Endothelial cell of umbilical vein (primary cell): ENCODE results near the gene USP34. TPM values are rescaled to one million over a fixed set of nuclear protein-coding genes. Genes with fewer than 3 reads are reported as not detected.

Experiments used
- BruUV-seq: library from RNA; stranded (reverse); fragments of 400-500 nt; replicated peaks from 2 replicates; lab custom pipeline; 2021; lab: Mats Ljungman, UMichigan
- CTCF ChIA-PET: fragments of 300-600, 350-600 bp; sonication (Branson Sonifier 250); formaldehyde crosslinking; loops from one replicate; lab custom pipeline; 2021; ENCODE audit warnings: antibody characterized with exemption, inconsistent platforms; lab: Charles Lee
- POLR2A ChIA-PET: fragments of 300-600, 350-600 bp; sonication (Branson Sonifier 250); formaldehyde crosslinking; loops from one replicate; lab custom pipeline; 2021; ENCODE audit warnings: antibody characterized with exemption, inconsistent platforms; lab: Charles Lee
- DNase-seq: peaks from one replicate; pipeline ENCODE4 v3.0.0-alpha.2; 2011; ENCODE audit warnings: low read depth, low spot score
- FAIRE-seq: peaks from 2 replicates; lab custom pipeline; 2011; peaks lifted over from hg19 to GRCh38; lab: Jason Lieb, UNC
- H2AFZ ChIP-seq: 2 replicates; pipeline ENCODE4 v1.6.0; 2012; ENCODE audit warnings: low read depth, low read length, control low read depth, inconsistent platforms
- H3K27ac ChIP-seq: 2 replicates; pipeline ENCODE4 v1.5.1; 2011; ENCODE audit warnings: low read depth, mild to moderate bottlenecking, control low read depth, low read length, moderate library complexity; ENCODE audit not compliant: insufficient read depth
- H3K27me3 ChIP-seq, 2 experiments: 2 replicates each; pipeline versions ENCODE4 v1.6.0 to v1.6.1; 2011; ENCODE audit warnings: low read length in 2 of 2, mixed read lengths in 1 of 2; ENCODE audit not compliant: control insufficient read depth in 2 of 2, insufficient read depth in 2 of 2
- H3K36me3 ChIP-seq, 2 experiments: 2 replicates in 1 of 2; 3 replicates in 1 of 2; pipeline ENCODE4 v1.5.1; 2011; ENCODE audit warnings: low read length in 2 of 2, mild to moderate bottlenecking in 1 of 2, moderate library complexity in 1 of 2; ENCODE audit not compliant: control insufficient read depth in 2 of 2, insufficient read depth in 2 of 2; ENCODE audit errors: extremely low read depth in 1 of 2
- H3K4me1 ChIP-seq: 3 replicates; pipeline ENCODE4 v1.5.1; 2011; ENCODE audit warnings: mild to moderate bottlenecking, low read length; ENCODE audit not compliant: control insufficient read depth, insufficient read depth; ENCODE audit errors: extremely low read depth
- H3K4me2 ChIP-seq: 2 replicates; pipeline ENCODE4 v1.6.1; 2011; ENCODE audit warnings: low read length, control low read depth, mixed read lengths; ENCODE audit not compliant: insufficient read depth
- H3K4me3 ChIP-seq, 3 experiments: fragments of 200-600 bp in 1 of 3; sonication (generic), shearing (Covaris generic) in 1 of 3; replicated peaks in 1 of 3; 2 replicates each; pipeline ENCODE4 v1.5.1; 2011 to 2016; ENCODE audit warnings: control low read depth in 3 of 3, low read length in 3 of 3, mild to moderate bottlenecking in 2 of 3, inconsistent platforms in 1 of 3, low read depth in 1 of 3, moderate library complexity in 1 of 3; ENCODE audit not compliant: insufficient read depth in 1 of 3
- H3K79me2 ChIP-seq: 2 replicates; pipeline ENCODE4 v1.6.0; 2012; ENCODE audit warnings: low read length, inconsistent platforms; ENCODE audit not compliant: control insufficient read depth, insufficient read depth
- H3K9ac ChIP-seq: replicated peaks from 2 replicates; pipeline ENCODE3; 2011; ENCODE audit warnings: low read length, control low read depth; ENCODE audit not compliant: insufficient read depth; ENCODE audit errors: extremely low read depth
- H3K9me1 ChIP-seq: replicated peaks from 3 replicates; pipeline ENCODE4 v1.6.0; 2011; ENCODE audit warnings: mild to moderate bottlenecking, low read length; ENCODE audit not compliant: control insufficient read depth, insufficient read depth; ENCODE audit errors: extremely low read depth
- H3K9me3 ChIP-seq: replicated peaks from 2 replicates; pipeline ENCODE4 v1.5.1; 2012; ENCODE audit warnings: low read length, inconsistent platforms; ENCODE audit not compliant: control insufficient read depth, insufficient read depth
- H4K20me1 ChIP-seq: replicated peaks from 2 replicates; pipeline ENCODE3; 2011; ENCODE audit warnings: mild to moderate bottlenecking, low read length; ENCODE audit not compliant: control insufficient read depth, insufficient read depth; ENCODE audit errors: extremely low read depth
- EZH2 ChIP-seq: IDR thresholded peaks from 2 replicates; pipeline ENCODE4 v1.6.1; 2012; ENCODE audit warnings: borderline replicate concordance, low read depth, mild to moderate bottlenecking, moderate library complexity, low read length, inconsistent platforms; ENCODE audit not compliant: severe bottlenecking
- FOS ChIP-seq: IDR thresholded peaks from 2 replicates; pipeline ENCODE4 v1.6.1; 2011; ENCODE audit warnings: mild to moderate bottlenecking, low read length, moderate library complexity, borderline replicate concordance; ENCODE audit not compliant: insufficient read depth
- GATA2 ChIP-seq: IDR thresholded peaks from 2 replicates; pipeline ENCODE4 v1.7.0; 2011; ENCODE audit warnings: low read depth, mild to moderate bottlenecking, moderate library complexity, mixed read lengths, low read length; ENCODE audit not compliant: insufficient read length, insufficient read depth
- JUN ChIP-seq: IDR thresholded peaks from 2 replicates; pipeline ENCODE4 v1.6.1; 2011; ENCODE audit warnings: borderline replicate concordance, low read depth; ENCODE audit not compliant: insufficient read length, insufficient read depth
- MAX ChIP-seq: IDR thresholded peaks from 2 replicates; pipeline ENCODE4 v1.6.1; 2011; ENCODE audit not compliant: insufficient read depth, insufficient read length
- MYC ChIP-seq: IDR thresholded peaks from one replicate; pipeline ENCODE4 v1.6.1; 2011; ENCODE audit warnings: mild to moderate bottlenecking, low read depth, low read length
- POLR2A ChIP-seq: IDR thresholded peaks from 2 replicates; pipeline ENCODE4 v1.6.1; 2012; ENCODE audit warnings: low read depth, mild to moderate bottlenecking, control low read depth, low read length
- POLR2AphosphoS5 ChIP-seq: IDR thresholded peaks from 2 replicates; pipeline ENCODE4 v1.6.1; 2012; ENCODE audit warnings: low read depth, mild to moderate bottlenecking, control low read depth, low read length, moderate library complexity; ENCODE audit not compliant: insufficient read depth
- dilution Hi-C: fragments of 300-500 bp; cut with MboI; formaldehyde crosslinking; loops from one replicate; pipeline ENCODE4 v1.15.0; 2019; ENCODE audit warnings: low sequenced_read_pairs; ENCODE audit not compliant: extremely low pct_ligation_motif_present
- intact Hi-C: fragments of 100-400 bp; cut with micrococcal nuclease; formaldehyde crosslinking; loops from one replicate; pipeline ENCODE4 v1.10.0; 2022
- polyA plus RNA-seq, 4 experiments: library from polyadenylated mRNA; depleted of rRNA in 3 of 4; stranded (reverse) in 3 of 4; unstranded in 1 of 4; fragments of >200 nt; gene quantifications; 2 replicates each; pipeline versions ENCODE4 v1.2.1 to v1.2.3, GENCODE V29; 2011 to 2012; ENCODE audit warnings: missing spikeins in 1 of 4
- total RNA-seq: library from RNA; stranded (reverse); gene quantifications from 2 replicates; pipeline ENCODE4 v1.2.3, GENCODE V29; 2021
- TF ChIP-seq, protein P1 (sequence below), 2 donors: IDR thresholded peaks; 1 replicate in 1 of 2; 2 replicates in 1 of 2; pipeline ENCODE4 v1.5.1; 2011; ENCODE audit warnings: low read length in 2 of 2, mild to moderate bottlenecking in 2 of 2, moderate library complexity in 2 of 2, control low read depth in 1 of 2, inconsistent platforms in 1 of 2, low read depth in 1 of 2; ENCODE audit not compliant: insufficient read depth in 1 of 2; ENCODE audit errors: extremely low read depth in 1 of 2

USP34 gene
- total and polyA plus RNA-seq, 2 donors (not counting 3 experiments of a cell fraction or from before 2014, with no cell fraction given) = 46.3 to 96.9 TPM

GRCh38 chr2:61353909-61354308, 117.0 kb downstream of the USP34 start:
- Histone ChIP-seq H3K36me3 (peaks cover 0 to 1% of the 10 kb centered on the region in 2 experiments), H3K4me3 (no peak overlapping the region), H3K9me1 (no peaks in the 10 kb centered on the region), H3K9ac (no peak overlapping the region), H3K79me2 (peaks cover 28% of the 10 kb centered on the region), H3K27ac (no peak overlapping the region), H2AFZ (no peak overlapping the region), H3K9me3 (no peaks in the 10 kb centered on the region), H4K20me1 (no peaks in the 10 kb centered on the region), H3K4me1 (no peaks in the 10 kb centered on the region), H3K4me2 (no peak overlapping the region), H3K27me3 (no peaks in the 10 kb centered on the region)
- ChIA-PET CTCF (interaction anchor here (1.3 kb wide), 1 partner anchor 181 kb away, joined by 4 read pairs; no protein-coding TSS in a partner anchor), POLR2A (interaction anchor here (0.7 kb wide), 1 partner anchor 1654 kb away, joined by 4 read pairs; no protein-coding TSS in a partner anchor)
- no TSS peak for BruUV-seq
- intact Hi-C loops (no loop called here), dilution Hi-C loops (no loop called here)
- FAIRE-seq (no peak), DNase-seq (no peak)
- TF ChIP-seq JUN (no peak), EZH2 (no peak), MAX (no peak), GATA2 (no peak), POLR2A (no peak), FOS (no peak), MYC (no peak), POLR2AphosphoS5 (no peak)
- TF ChIP-seq, protein P1, sequence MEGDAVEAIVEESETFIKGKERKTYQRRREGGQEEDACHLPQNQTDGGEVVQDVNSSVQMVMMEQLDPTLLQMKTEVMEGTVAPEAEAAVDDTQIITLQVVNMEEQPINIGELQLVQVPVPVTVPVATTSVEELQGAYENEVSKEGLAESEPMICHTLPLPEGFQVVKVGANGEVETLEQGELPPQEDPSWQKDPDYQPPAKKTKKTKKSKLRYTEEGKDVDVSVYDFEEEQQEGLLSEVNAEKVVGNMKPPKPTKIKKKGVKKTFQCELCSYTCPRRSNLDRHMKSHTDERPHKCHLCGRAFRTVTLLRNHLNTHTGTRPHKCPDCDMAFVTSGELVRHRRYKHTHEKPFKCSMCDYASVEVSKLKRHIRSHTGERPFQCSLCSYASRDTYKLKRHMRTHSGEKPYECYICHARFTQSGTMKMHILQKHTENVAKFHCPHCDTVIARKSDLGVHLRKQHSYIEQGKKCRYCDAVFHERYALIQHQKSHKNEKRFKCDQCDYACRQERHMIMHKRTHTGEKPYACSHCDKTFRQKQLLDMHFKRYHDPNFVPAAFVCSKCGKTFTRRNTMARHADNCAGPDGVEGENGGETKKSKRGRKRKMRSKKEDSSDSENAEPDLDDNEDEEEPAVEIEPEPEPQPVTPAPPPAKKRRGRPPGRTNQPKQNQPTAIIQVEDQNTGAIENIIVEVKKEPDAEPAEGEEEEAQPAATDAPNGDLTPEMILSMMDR (IDR thresholded peaks at IDR 0.05; ENCODE audit: extremely low read depth in 1 of 2, insufficient read depth in 1 of 2, low read depth in 1 of 2, low read length in 2 of 2) = no peak
